Measurements from ENCODE around the gene MT1X.
A peak's percentile ranks its signal among the peaks of the same experiment; 100 is the strongest.

Gene MT1X

GRCh38 chr16:56681939-56682702 lies at the start of gene MT1X:
Gene MT1X, plus strand, starts transcription at chr16:56682470. Its CDS starts 71 bp downstream, at chr16:56682541.
- DNase-seq: peak; percentile 76

- DNase-seq: no peak
Observed at GRCh38 chr16:56632848-56633365, 49.4 kb upstream of the MT1X start.

GRCh38 chr16:56633535-56633934 lies 48.7 kb upstream of the MT1X start:
- DNase-seq: no peak

- no peak for DNase-seq
Observed at GRCh38 chr16:56634715-56635440, 47.4 kb upstream of the MT1X start.

GRCh38 chr16:56635441-56635967 lies 46.8 kb upstream of the MT1X start:
- no peak for DNase-seq

- no peak for DNase-seq
Observed at GRCh38 chr16:56636616-56637413, 45.5 kb upstream of the MT1X start.

- no peak for DNase-seq
Observed at GRCh38 chr16:56637814-56638750, 44.2 kb upstream of the MT1X start, which contains the start of gene MT1A. Gene MT1A, plus strand, starts transcription at chr16:56638666. Its CDS starts 73 bp downstream, at chr16:56638739.

GRCh38 chr16:56639045-56639444 lies 43.2 kb upstream of the MT1X start:
- DNase-seq: no peak

- no peak for DNase-seq
Observed at GRCh38 chr16:56640076-56640475, 42.2 kb upstream of the MT1X start.

GRCh38 chr16:56641166-56641565 lies 41.1 kb upstream of the MT1X start:
- DNase-seq: no peak

GRCh38 chr16:56643080-56643778 lies 39.0 kb upstream of the MT1X start:
- DNase-seq: peak; percentile 15

GRCh38 chr16:56643833-56644232 lies 38.4 kb upstream of the MT1X start:
- DNase-seq: no peak

- DNase-seq: no peak
Observed at GRCh38 chr16:56645311-56645710, 37.0 kb upstream of the MT1X start.

- DNase-seq: no peak
Observed at GRCh38 chr16:56645838-56646237, 36.4 kb upstream of the MT1X start.

- no peak for DNase-seq
Observed at GRCh38 chr16:56647641-56648431, 34.4 kb upstream of the MT1X start.

GRCh38 chr16:56649271-56649670 lies 33.0 kb upstream of the MT1X start:
- DNase-seq: no peak

- DNase-seq: no peak
Observed at GRCh38 chr16:56649820-56650219, 32.5 kb upstream of the MT1X start.

GRCh38 chr16:56651586-56651985 lies 30.7 kb upstream of the MT1X start, which contains the start of gene MT1B:
Gene MT1B, plus strand, starts transcription at chr16:56651886. Its CDS starts 68 bp downstream, at chr16:56651954.
- DNase-seq: no peak

- DNase-seq: no peak
Observed at GRCh38 chr16:56652600-56652999, 29.7 kb upstream of the MT1X start.

GRCh38 chr16:56653218-56653617 lies 29.1 kb upstream of the MT1X start:
- DNase-seq: no peak
